Neural cell (in vitro differentiated cells): ENCODE data around the gene SEC31A. TPM values are rescaled to one million over a fixed set of nuclear protein-coding genes. Genes with fewer than 3 reads are reported as not detected.

Experiments
- H2AFZ ChIP-seq: fragments of 200-600, 300-800 bp; sonication (generic), shearing (Covaris generic); 2 replicates; pipeline ENCODE4 v1.6.0; 2014; ENCODE audit warnings: low read depth, mild to moderate bottlenecking, antibody characterized with exemption, low read length, moderate library complexity
- H3F3A ChIP-seq: fragments of 200-600 bp; shearing (Covaris generic); 2 replicates; pipeline ENCODE4 v1.6.1; 2016; ENCODE audit warnings: mild to moderate bottlenecking, moderate library complexity, mixed read lengths, antibody characterized with exemption, low read length; ENCODE audit not compliant: insufficient read depth, poor library complexity, severe bottlenecking
- H3K27ac ChIP-seq: fragments of 200-600, 300-800 bp; sonication (generic), shearing (Covaris generic); 2 replicates; pipeline ENCODE4 v1.5.1; 2014; ENCODE audit warnings: mild to moderate bottlenecking, low read length, moderate library complexity
- H3K27me3 ChIP-seq: fragments of 300-800, 200-600 bp; sonication (generic), shearing (Covaris generic); 2 replicates; pipeline ENCODE4 v1.6.0; 2014; ENCODE audit warnings: mild to moderate bottlenecking, low read depth, low read length, moderate library complexity; ENCODE audit not compliant: insufficient read depth
- H3K36me3 ChIP-seq: fragments of 300-800, 200-600 bp; sonication (generic), shearing (Covaris generic); 2 replicates; pipeline ENCODE4 v1.5.1; 2014; ENCODE audit warnings: mild to moderate bottlenecking, antibody characterized with exemption, low read length, moderate library complexity; ENCODE audit not compliant: insufficient read depth
- H3K4me2 ChIP-seq: fragments of 300-800, 200-600 bp; sonication (generic), shearing (Covaris generic); 2 replicates; pipeline ENCODE4 v1.6.0; 2014; ENCODE audit warnings: mild to moderate bottlenecking, low read length
- H3K4me3 ChIP-seq: fragments of 300-800, 200-600 bp; sonication (generic), shearing (Covaris generic); 2 replicates; pipeline ENCODE4 v1.5.1; 2014; ENCODE audit warnings: mild to moderate bottlenecking, low read length, moderate library complexity
- H3K79me2 ChIP-seq: fragments of 200-600 bp; shearing (Covaris generic); replicated peaks from 2 replicates; pipeline ENCODE4 v1.6.0; 2014; ENCODE audit warnings: mild to moderate bottlenecking, low read length, moderate library complexity; ENCODE audit not compliant: insufficient read depth
- H3K9ac ChIP-seq: fragments of 300-800, 200-600 bp; sonication (generic), shearing (Covaris generic); 2 replicates; pipeline ENCODE4 v1.6.1; 2016; ENCODE audit warnings: mild to moderate bottlenecking, low read length, mixed read lengths
- H3K9me2 ChIP-seq: fragments of 200-600 bp; shearing (Covaris generic); 2 replicates; pipeline ENCODE4 v1.6.1; 2016; ENCODE audit warnings: mild to moderate bottlenecking, low read length, mixed read lengths; ENCODE audit not compliant: insufficient read depth
- H3K9me3 ChIP-seq: fragments of 200-600, 300-800 bp; sonication (generic), shearing (Covaris generic); 2 replicates; pipeline ENCODE4 v1.6.1; 2016; ENCODE audit warnings: mild to moderate bottlenecking, mixed run types, low read length, moderate library complexity, mixed read lengths
- H4K20me1 ChIP-seq: fragments of 200-600 bp; shearing (Covaris generic); 2 replicates; pipeline ENCODE4 v1.6.1; 2016; ENCODE audit warnings: mild to moderate bottlenecking, mixed run types; ENCODE audit not compliant: insufficient read depth
- CTCF ChIP-seq: fragments of 450-650 bp; IDR thresholded peaks from 2 replicates; pipeline ENCODE4 v1.5.1; 2014; ENCODE audit warnings: antibody characterized with exemption, mild to moderate bottlenecking, moderate library complexity; ENCODE audit not compliant: poor library complexity, severe bottlenecking
- EP300 ChIP-seq: fragments of 450-650 bp; conservative IDR thresholded peaks from 2 replicates; pipeline ENCODE4 v1.6.1; 2014; ENCODE audit warnings: antibody characterized with exemption, mild to moderate bottlenecking, moderate library complexity; ENCODE audit not compliant: poor library complexity, severe bottlenecking
- EZH2 ChIP-seq: fragments of 200-600, 300-800 bp; shearing (Covaris generic), sonication (generic); IDR thresholded peaks from 2 replicates; pipeline ENCODE4 v1.6.1; 2014; ENCODE audit warnings: antibody characterized with exemption, low read length, borderline replicate concordance, mild to moderate bottlenecking; ENCODE audit not compliant: insufficient read depth, poor library complexity, severe bottlenecking
- MXI1 ChIP-seq: fragments of 450-650 bp; conservative IDR thresholded peaks from 2 replicates; pipeline ENCODE4 v1.6.1; 2014; ENCODE audit warnings: antibody characterized with exemption, mild to moderate bottlenecking; ENCODE audit not compliant: poor library complexity, severe bottlenecking
- POLR2AphosphoS5 ChIP-seq: IDR thresholded peaks from 2 replicates; pipeline ENCODE4 v1.6.1; 2012
- RAD21 ChIP-seq: fragments of 450-650 bp; conservative IDR thresholded peaks from 2 replicates; pipeline ENCODE4 v1.6.1; 2014; ENCODE audit warnings: antibody characterized with exemption, mild to moderate bottlenecking, moderate library complexity
- SMC3 ChIP-seq: fragments of 450-650 bp; conservative IDR thresholded peaks from 2 replicates; pipeline ENCODE4 v1.6.1; 2014; ENCODE audit warnings: antibody characterized with exemption, mild to moderate bottlenecking, moderate library complexity; ENCODE audit not compliant: poor library complexity
- TAF1 ChIP-seq: IDR thresholded peaks from 2 replicates; pipeline ENCODE4 v1.6.1; 2012; ENCODE audit warnings: low read depth
- polyA plus RNA-seq: library from polyadenylated mRNA; depleted of rRNA; stranded (reverse); fragments of >200 nt; gene quantifications from 2 replicates; pipeline ENCODE4 v1.2.3, GENCODE V29; 2014
- TF ChIP-seq, protein P1 (sequence below): IDR thresholded peaks from 2 replicates; pipeline ENCODE4 v1.6.1; 2012; ENCODE audit warnings: borderline replicate concordance

The SEC31A gene
- polyA plus RNA-seq, 1 donor from 2014 or later: 139 TPM

- no peaks in the 10 kb centered on the region for H3K9me3 ChIP-seq
- H3K79me2 ChIP-seq: no peaks in the 10 kb centered on the region
- no peak overlapping the region for H3K4me2 ChIP-seq
- H3K9ac ChIP-seq: no peak overlapping the region
- H4K20me1 ChIP-seq: no peaks in the 10 kb centered on the region
- H3K27me3 ChIP-seq: no peaks in the 10 kb centered on the region
- H3K4me3 ChIP-seq: no peak overlapping the region
- no peaks in the 10 kb centered on the region for H3K9me2 ChIP-seq
- no peaks in the 10 kb centered on the region for H3F3A ChIP-seq
- no peak overlapping the region for H3K27ac ChIP-seq
- H3K36me3 ChIP-seq: no peaks in the 10 kb centered on the region
- no peak overlapping the region for H2AFZ ChIP-seq
- no peak for TF ChIP-seq CTCF
- TF ChIP-seq RAD21: no peak
- TF ChIP-seq, protein P1, sequence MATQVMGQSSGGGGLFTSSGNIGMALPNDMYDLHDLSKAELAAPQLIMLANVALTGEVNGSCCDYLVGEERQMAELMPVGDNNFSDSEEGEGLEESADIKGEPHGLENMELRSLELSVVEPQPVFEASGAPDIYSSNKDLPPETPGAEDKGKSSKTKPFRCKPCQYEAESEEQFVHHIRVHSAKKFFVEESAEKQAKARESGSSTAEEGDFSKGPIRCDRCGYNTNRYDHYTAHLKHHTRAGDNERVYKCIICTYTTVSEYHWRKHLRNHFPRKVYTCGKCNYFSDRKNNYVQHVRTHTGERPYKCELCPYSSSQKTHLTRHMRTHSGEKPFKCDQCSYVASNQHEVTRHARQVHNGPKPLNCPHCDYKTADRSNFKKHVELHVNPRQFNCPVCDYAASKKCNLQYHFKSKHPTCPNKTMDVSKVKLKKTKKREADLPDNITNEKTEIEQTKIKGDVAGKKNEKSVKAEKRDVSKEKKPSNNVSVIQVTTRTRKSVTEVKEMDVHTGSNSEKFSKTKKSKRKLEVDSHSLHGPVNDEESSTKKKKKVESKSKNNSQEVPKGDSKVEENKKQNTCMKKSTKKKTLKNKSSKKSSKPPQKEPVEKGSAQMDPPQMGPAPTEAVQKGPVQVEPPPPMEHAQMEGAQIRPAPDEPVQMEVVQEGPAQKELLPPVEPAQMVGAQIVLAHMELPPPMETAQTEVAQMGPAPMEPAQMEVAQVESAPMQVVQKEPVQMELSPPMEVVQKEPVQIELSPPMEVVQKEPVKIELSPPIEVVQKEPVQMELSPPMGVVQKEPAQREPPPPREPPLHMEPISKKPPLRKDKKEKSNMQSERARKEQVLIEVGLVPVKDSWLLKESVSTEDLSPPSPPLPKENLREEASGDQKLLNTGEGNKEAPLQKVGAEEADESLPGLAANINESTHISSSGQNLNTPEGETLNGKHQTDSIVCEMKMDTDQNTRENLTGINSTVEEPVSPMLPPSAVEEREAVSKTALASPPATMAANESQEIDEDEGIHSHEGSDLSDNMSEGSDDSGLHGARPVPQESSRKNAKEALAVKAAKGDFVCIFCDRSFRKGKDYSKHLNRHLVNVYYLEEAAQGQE: no peak
- no peak for TF ChIP-seq MXI1
- no peak for TF ChIP-seq TAF1
- TF ChIP-seq EZH2: no peak
- no peak for TF ChIP-seq SMC3
- no peak for TF ChIP-seq POLR2AphosphoS5
- no peak for TF ChIP-seq EP300
Measured at GRCh38 chr4:82909326-82909725, 18.4 kb upstream of the SEC31A start.

GRCh38 chr4:82906469-82906868 is 15.5 kb upstream of the SEC31A start:
- no peaks in the 10 kb centered on the region for H4K20me1 ChIP-seq

More at GRCh38 chr4:82906469-82906868, 15.5 kb upstream of the SEC31A start:
- Histone ChIP-seq H3K36me3 (no peaks in the 10 kb centered on the region), H3K27me3 (no peaks in the 10 kb centered on the region), H2AFZ (no peak overlapping the region), H3K79me2 (peaks cover 16% of the 10 kb centered on the region), H3K27ac (no peak overlapping the region), H3K9me2 (no peaks in the 10 kb centered on the region), H3F3A (no peaks in the 10 kb centered on the region), H3K9me3 (no peaks in the 10 kb centered on the region), H3K9ac (no peak overlapping the region), H3K4me3 (no peak overlapping the region), H3K4me2 (no peak overlapping the region)
- TF ChIP-seq TAF1 (no peak), SMC3 (no peak), EP300 (no peak), POLR2AphosphoS5 (no peak), CTCF (no peak), RAD21 (no peak), EZH2 (no peak), MXI1 (no peak)
- TF ChIP-seq, protein P1: no peak
